ENCODE measurements around the gene C1orf210. TPM values are rescaled to one million over a fixed set of nuclear protein-coding genes. Genes with fewer than 3 reads are reported as not detected.
A peak's percentile ranks its signal among the peaks of the same experiment; 100 is the strongest.

Gene C1orf210
- total RNA-seq, 6 donors from 2014 or later: 12.5 to 38.3 (median 27.1) TPM

DNA sequence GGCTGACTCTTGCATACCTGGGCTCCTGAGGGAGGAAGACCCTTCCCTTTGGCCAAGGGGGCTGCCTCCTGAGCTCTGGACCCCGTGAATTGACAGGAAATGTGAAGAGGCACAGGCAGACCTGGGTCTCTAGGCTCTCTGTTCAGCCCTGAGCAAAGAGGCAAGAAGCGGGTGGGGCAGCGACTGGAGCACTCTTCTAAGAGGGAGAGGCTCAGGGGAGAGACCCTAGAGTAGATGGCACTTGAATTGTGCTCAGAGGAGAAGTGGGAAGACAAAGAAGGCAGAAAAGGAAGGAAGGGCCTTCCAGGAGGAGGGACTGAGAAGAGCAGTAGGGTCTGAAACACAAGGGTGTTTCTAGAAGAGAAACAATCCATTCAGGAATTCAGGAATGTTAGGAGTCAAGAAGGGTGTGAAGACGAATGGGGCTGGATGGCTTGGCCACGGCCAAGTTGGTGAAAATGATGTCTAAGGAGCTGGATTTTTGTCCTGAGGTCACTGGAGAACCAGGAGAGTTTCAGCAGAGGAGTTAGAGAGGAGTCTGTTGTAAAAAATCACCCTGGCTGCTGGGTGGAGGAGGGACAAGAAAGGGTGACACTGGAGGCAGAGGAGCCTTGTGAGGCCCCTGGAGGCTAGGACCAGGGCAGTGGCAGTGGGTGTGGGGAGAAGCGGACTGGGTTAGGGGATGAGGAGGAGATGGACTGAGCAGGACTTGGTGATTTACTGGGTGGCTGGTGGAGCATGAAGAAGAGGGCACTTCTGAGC, 20.7 kb upstream of the C1orf210 start:
- Histone ChIP-seq H3K9me3 (no peaks in the 10 kb centered on the region), H3K36me3 (peaks cover 0 to 23% (median 2%) of the 10 kb centered on the region in 4 donors), H3K4me3 (peak overlapping the region in 1 of 4 donors; percentile 46), H3K27me3 (no peaks in the 10 kb centered on the region), H3K4me1 (peaks cover 39 to 65% (median 48%) of the 10 kb centered on the region in 4 donors), H3K27ac (peak overlapping the region; percentile 44 to 81 (median 70))
- WGBS, 2 donors: 57 to 63% methylated on average over 6 of the region's 6 CpGs
- ATAC-seq (ENCODE audit: low FRiP score in 2 of 2): no peak
- DNase-seq: peak in 1 of 2 donors; percentile 52
- TF ChIP-seq EP300 (IDR thresholded peaks at IDR 0.05) (no peak), POLR2AphosphoS5 (IDR thresholded peaks at IDR 0.05) (no peak)

DNA sequence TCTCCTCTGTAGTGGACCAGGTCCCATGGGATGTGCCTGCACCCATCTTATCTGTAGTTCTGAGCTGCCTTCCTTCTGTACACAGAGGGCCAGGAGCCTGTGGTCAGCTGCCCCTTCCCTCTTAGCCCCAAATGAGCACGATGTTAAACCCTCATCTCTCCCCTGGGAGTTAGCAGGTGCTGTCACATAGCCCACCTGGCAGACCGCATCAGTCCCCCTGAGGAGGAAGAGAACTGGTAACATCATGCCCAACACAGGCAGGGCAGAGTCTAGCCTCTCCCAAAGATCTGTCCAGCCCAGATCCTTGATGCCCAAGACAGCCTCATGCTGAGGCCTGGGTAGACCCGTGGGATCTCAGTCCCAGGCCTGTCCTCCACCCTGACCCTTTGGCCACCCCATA, 20.1 kb upstream of the C1orf210 start:
- no peak for ATAC-seq (ENCODE audit: low FRiP score in 2 of 2)
- Histone ChIP-seq H3K4me3 (peak overlapping the region in 1 of 4 donors; percentile 46), H3K27ac (peak overlapping the region; percentile 44 to 81 (median 70)), H3K9me3 (no peaks in the 10 kb centered on the region), H3K4me1 (peaks cover 39 to 65% (median 48%) of the 10 kb centered on the region in 4 donors), H3K27me3 (no peaks in the 10 kb centered on the region), H3K36me3 (peaks cover 0 to 18% (median 2%) of the 10 kb centered on the region in 4 donors)
- WGBS, 2 donors: 60 to 76% methylated on average over 1 to 3 of the region's 3 CpGs
- TF ChIP-seq, protein P1, sequence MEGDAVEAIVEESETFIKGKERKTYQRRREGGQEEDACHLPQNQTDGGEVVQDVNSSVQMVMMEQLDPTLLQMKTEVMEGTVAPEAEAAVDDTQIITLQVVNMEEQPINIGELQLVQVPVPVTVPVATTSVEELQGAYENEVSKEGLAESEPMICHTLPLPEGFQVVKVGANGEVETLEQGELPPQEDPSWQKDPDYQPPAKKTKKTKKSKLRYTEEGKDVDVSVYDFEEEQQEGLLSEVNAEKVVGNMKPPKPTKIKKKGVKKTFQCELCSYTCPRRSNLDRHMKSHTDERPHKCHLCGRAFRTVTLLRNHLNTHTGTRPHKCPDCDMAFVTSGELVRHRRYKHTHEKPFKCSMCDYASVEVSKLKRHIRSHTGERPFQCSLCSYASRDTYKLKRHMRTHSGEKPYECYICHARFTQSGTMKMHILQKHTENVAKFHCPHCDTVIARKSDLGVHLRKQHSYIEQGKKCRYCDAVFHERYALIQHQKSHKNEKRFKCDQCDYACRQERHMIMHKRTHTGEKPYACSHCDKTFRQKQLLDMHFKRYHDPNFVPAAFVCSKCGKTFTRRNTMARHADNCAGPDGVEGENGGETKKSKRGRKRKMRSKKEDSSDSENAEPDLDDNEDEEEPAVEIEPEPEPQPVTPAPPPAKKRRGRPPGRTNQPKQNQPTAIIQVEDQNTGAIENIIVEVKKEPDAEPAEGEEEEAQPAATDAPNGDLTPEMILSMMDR (IDR thresholded peaks at IDR 0.05): no peak
- TF ChIP-seq EP300 (IDR thresholded peaks at IDR 0.05) (no peak), POLR2A (IDR thresholded peaks at IDR 0.05) (no peak), POLR2AphosphoS5 (IDR thresholded peaks at IDR 0.05) (no peak)
- no peak for DNase-seq

DNA sequence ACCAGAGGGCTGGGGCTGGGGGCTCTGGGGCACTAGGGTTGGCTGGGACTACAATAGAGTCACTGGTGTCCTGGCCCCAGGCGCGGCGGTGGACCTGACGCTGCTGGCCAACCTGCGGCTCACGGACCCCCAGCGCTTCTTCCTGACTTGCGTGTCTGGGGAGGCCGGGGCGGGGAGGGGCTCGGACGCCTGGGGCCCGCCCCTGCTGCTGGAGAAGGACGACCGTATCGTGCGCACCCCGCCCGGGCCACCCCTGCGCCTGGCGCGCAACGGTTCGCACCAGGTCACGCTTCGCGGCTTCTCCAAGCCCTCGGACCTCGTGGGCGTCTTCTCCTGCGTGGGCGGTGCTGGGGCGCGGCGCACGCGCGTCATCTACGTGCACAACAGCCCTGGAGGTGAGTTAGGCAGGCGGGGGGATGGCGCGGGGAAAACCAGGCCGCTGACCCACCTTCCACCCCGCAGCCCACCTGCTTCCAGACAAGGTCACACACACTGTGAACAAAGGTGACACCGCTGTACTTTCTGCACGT, 19.5 kb upstream of the C1orf210 start:
- WGBS, 2 donors: 78 to 89% methylated on average over 23 to 45 of the region's 46 CpGs
- peak in 1 of 2 donors; percentile 83 for DNase-seq
- H3K4me1 ChIP-seq: peaks cover 43 to 64% (median 48%) of the 10 kb centered on the region in 4 donors
- no peak for TF ChIP-seq POLR2AphosphoS5 (IDR thresholded peaks at IDR 0.05)
- TF ChIP-seq, protein P1 (IDR thresholded peaks at IDR 0.05): no peak
- TF ChIP-seq POLR2A (IDR thresholded peaks at IDR 0.05): no peak
- no peak for TF ChIP-seq EP300 (IDR thresholded peaks at IDR 0.05)
- H3K36me3 ChIP-seq: peaks cover 0 to 17% (median 2%) of the 10 kb centered on the region in 4 donors
- H3K9me3 ChIP-seq: no peaks in the 10 kb centered on the region
- H3K27me3 ChIP-seq: no peaks in the 10 kb centered on the region
- no peak for ATAC-seq (ENCODE audit: low FRiP score in 2 of 2)
- H3K27ac ChIP-seq: peak overlapping the region; percentile 41 to 81 (median 70)
- peak overlapping the region in 2 of 4 donors; percentile 39 to 46 for H3K4me3 ChIP-seq

DNA sequence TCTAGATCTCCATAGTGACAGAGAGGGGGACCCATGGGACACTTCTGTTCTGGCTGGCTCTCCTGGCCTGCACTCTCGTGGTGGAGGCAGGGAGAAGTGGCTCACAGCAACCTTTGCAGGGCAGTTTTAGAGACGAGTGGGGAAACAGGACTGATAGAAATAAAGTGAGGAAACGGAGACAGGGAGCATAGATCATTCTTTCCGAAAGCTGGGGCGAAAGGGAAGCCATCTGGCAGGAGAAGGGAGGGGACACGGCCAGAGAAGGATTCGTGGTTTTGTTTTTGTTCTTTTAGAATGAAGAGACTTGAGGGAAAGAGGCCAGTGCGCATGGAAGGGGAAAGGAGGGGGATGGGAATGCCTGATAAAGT, 18.9 kb upstream of the C1orf210 start:
- H3K27ac ChIP-seq: peak overlapping the region; percentile 41 to 81 (median 70)

More for the DNA sequence above, 18.9 kb upstream of the C1orf210 start:
- Histone ChIP-seq H3K4me1 (peaks cover 49 to 59% (median 51%) of the 10 kb centered on the region in 4 donors), H3K9me3 (no peaks in the 10 kb centered on the region), H3K27me3 (no peaks in the 10 kb centered on the region), H3K36me3 (peaks cover 0 to 15% (median 2%) of the 10 kb centered on the region in 4 donors), H3K4me3 (peak overlapping the region in 2 of 4 donors; percentile 39 to 46)
- DNase-seq (no peak), ATAC-seq (ENCODE audit: low FRiP score in 2 of 2) (no peak)
- no peak for TF ChIP-seq POLR2A (IDR thresholded peaks at IDR 0.05)
- TF ChIP-seq EP300 (IDR thresholded peaks at IDR 0.05): no peak
- TF ChIP-seq, protein P1 (IDR thresholded peaks at IDR 0.05): no peak
- TF ChIP-seq POLR2AphosphoS5 (IDR thresholded peaks at IDR 0.05): no peak
- WGBS, 2 donors: 21% methylated on average over 8 of the region's 8 CpGs
